Right lobe of liver (tissue), 4 donors: ENCODE measurements around the gene KLC1.

Source experiments
- CTCF ChIP-seq, 4 donors: fragments of 200-600 bp in 3 of 4; fragments of 450-650 bp in 1 of 4; IDR thresholded peaks; one replicate each; pipeline versions ENCODE4 v1.5.1 to v1.8.0; 2016 to 2022; ENCODE audit warnings: antibody characterized with exemption in 4 of 4, mild to moderate bottlenecking in 2 of 4
- POLR2A ChIP-seq: fragments of 450-650 bp; IDR thresholded peaks from one replicate; pipeline ENCODE4 v1.6.1; 2017; ENCODE audit warnings: antibody characterized with exemption, mild to moderate bottlenecking
- donor health status: DM: no; HTN: no; CAD: no.
- donor health status: DM: no; HTN: no; CAD: no.
- donor health status: DM: no; HTN: yes; CAD: no.

GRCh38 chr14:103650213-103650612 is 21.2 kb downstream of the KLC1 start:
- TF ChIP-seq CTCF (IDR thresholded peaks at IDR 0.05) (no peak), POLR2A (no peak)
